AG04450 (cell line): Measurements from ENCODE around the gene ZBBX. TPM values are rescaled to one million over a fixed set of nuclear protein-coding genes. Genes with fewer than 3 reads are reported as not detected.

ENCODE experiments used
- CTCF ChIA-PET: fragments of 300-600, 350-600 bp; formaldehyde crosslinking; extraction: SDS; loops from one replicate; lab custom pipeline; 2022; ENCODE audit warnings: antibody characterized with exemption, inconsistent platforms; lab: Charles Lee
- POLR2A ChIA-PET: fragments of 350-600 bp; formaldehyde crosslinking; extraction: SDS; loops from one replicate; lab custom pipeline; 2021; ENCODE audit warnings: antibody characterized with exemption, inconsistent platforms; lab: Yijun Ruan, JAX
- DNase-seq: peaks from one replicate; pipeline ENCODE4 v3.0.0-alpha.2; 2011; ENCODE audit warnings: low read depth, low spot score
- H3K27ac ChIP-seq: one replicate; pipeline ENCODE4 v1.5.1; 2012; ENCODE audit warnings: low read depth, low read length, control low read depth
- H3K27me3 ChIP-seq: one replicate; pipeline ENCODE4 v1.6.0; 2012; ENCODE audit warnings: low read length; ENCODE audit not compliant: control insufficient read depth, insufficient read depth
- H3K4me3 ChIP-seq: 2 replicates; pipeline ENCODE4 v1.5.1; 2011; ENCODE audit warnings: mild to moderate bottlenecking, low read depth, low read length, control low read depth
- H3K9me3 ChIP-seq: 2 replicates; pipeline ENCODE4 v1.5.1; 2012; ENCODE audit warnings: low read length; ENCODE audit not compliant: control insufficient read depth, insufficient read depth
- CTCF ChIP-seq: IDR thresholded peaks from 2 replicates; pipeline ENCODE4 v1.5.1; 2011; ENCODE audit warnings: low read depth, low read length, control low read depth, inconsistent platforms
- polyA plus RNA-seq: library from polyadenylated mRNA; depleted of rRNA; stranded (reverse); fragments of >200 nt; gene quantifications from 2 replicates; pipeline ENCODE4 v1.2.3, GENCODE V29; 2011

Gene ZBBX
- polyA plus RNA-seq, 1 experiment = not detected

- DNase-seq = no peak
- TF ChIP-seq CTCF = no peak
- Histone ChIP-seq H3K4me3 (no peak overlapping the region), H3K27me3 (no peaks in the 10 kb centered on the region), H3K9me3 (no peaks in the 10 kb centered on the region), H3K27ac (no peak overlapping the region)
- POLR2A ChIA-PET = no interaction called here
- CTCF ChIA-PET = interaction anchor here (0.9 kb wide), 1 partner anchor 34 kb away, joined by 3 read pairs; the partner anchor contains the start of gene ZBBX
Measured at GRCh38 chr3:167346171-167346570, 33.9 kb downstream of the ZBBX start.

- no peaks in the 10 kb centered on the region for H3K9me3 ChIP-seq
- H3K27me3 ChIP-seq = no peaks in the 10 kb centered on the region
- POLR2A ChIA-PET = no interaction called here
- CTCF ChIA-PET = no interaction called here
- H3K4me3 ChIP-seq = no peak overlapping the region
- no peak overlapping the region for H3K27ac ChIP-seq
- TF ChIP-seq CTCF = no peak
- no peak for DNase-seq
Measured at GRCh38 chr3:167330993-167331785, 48.9 kb downstream of the ZBBX start.

- no peaks in the 10 kb centered on the region for H3K9me3 ChIP-seq
- ChIA-PET POLR2A (no interaction called here), CTCF (no interaction called here)
- no peak overlapping the region for H3K27ac ChIP-seq
- H3K27me3 ChIP-seq = no peaks in the 10 kb centered on the region
- H3K4me3 ChIP-seq = no peak overlapping the region
- no peak for TF ChIP-seq CTCF
- no peak for DNase-seq
Measured at GRCh38 chr3:167323572-167323971, 56.5 kb downstream of the ZBBX start.

GRCh38 chr3:167318996-167319615, 61.0 kb downstream of the ZBBX start:
- DNase-seq = no peak
- H3K4me3 ChIP-seq = no peak overlapping the region
- no peaks in the 10 kb centered on the region for H3K27me3 ChIP-seq
- no peaks in the 10 kb centered on the region for H3K9me3 ChIP-seq
- POLR2A ChIA-PET = no interaction called here
- H3K27ac ChIP-seq = no peak overlapping the region
- TF ChIP-seq CTCF = no peak
- CTCF ChIA-PET = no interaction called here

GRCh38 chr3:167318306-167318705, 61.8 kb downstream of the ZBBX start:
- DNase-seq = no peak
- ChIA-PET POLR2A (no interaction called here), CTCF (no interaction called here)
- no peak for TF ChIP-seq CTCF
- Histone ChIP-seq H3K4me3 (no peak overlapping the region), H3K27me3 (no peaks in the 10 kb centered on the region), H3K27ac (no peak overlapping the region), H3K9me3 (no peaks in the 10 kb centered on the region)
